Mammary epithelial cell (primary cell): Measurements from ENCODE around the gene TLCD3A.
"Not testable (repeated sequence)": the region's sequence is repeated elsewhere in the genome, so short reads cannot be mapped to it uniquely, and the experiment has no call there.

Experiments
- CTCF ChIP-seq, 2 donors: IDR thresholded peaks in 1 of 2; conservative IDR thresholded peaks in 1 of 2; 2 replicates each; pipeline ENCODE4 v1.5.1; 2011 to 2012; ENCODE audit warnings: inconsistent platforms in 2 of 2, low read length in 2 of 2, mild to moderate bottlenecking in 2 of 2, control low read depth in 1 of 2, low read depth in 1 of 2; ENCODE audit not compliant: insufficient read depth in 1 of 2; ENCODE audit errors: extremely low read depth in 1 of 2
- EZH2 ChIP-seq: IDR thresholded peaks from 2 replicates; pipeline ENCODE4 v1.6.1; 2012; ENCODE audit warnings: low read length, inconsistent platforms, borderline replicate concordance

DNA sequence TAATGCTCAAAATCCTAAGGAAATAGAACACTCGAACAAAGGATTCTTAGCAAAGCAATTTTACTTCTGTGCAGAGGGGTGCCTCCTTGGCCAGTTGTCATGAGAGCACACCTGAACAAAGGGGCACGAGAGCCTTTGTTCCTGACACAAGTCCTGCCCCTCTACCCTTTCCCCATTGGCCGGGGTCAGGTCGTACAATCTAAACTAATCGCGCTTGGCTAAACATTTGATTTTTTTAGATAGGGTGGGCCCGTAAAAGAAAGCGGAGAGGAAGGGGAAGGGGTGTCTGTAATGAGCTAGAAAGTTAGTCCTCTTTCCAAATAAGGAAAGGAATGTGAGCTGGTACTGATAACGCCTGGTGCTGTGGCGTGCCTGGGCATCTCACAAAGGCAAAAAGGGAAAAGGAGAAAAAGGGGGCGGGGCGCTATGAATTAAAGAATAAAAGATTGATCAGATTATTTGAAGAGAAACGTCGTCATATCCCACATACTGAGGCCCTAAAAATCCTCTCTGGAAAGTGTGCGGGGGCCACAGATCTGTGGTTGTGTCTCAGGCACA is 23.7 kb downstream of the TLCD3A start:
- not testable (repeated sequence) for TF ChIP-seq EZH2; CTCF (conservative IDR thresholded peaks at IDR 0.05 in 1 of 2, IDR thresholded peaks at IDR 0.05 in 1 of 2; ENCODE audit: extremely low read depth in 1 of 2, insufficient read depth in 1 of 2, low read depth in 1 of 2, low read length in 2 of 2)
